Measurements from ENCODE around the gene OR11H7. TPM values are rescaled to one million over a fixed set of nuclear protein-coding genes. Genes with fewer than 3 reads are reported as not detected.

The OR11H7 gene
- total RNA-seq (not detected), polyA plus RNA-seq (ENCODE audit: insufficient read depth, low read depth, low replicate concordance) (not detected)
- long read RNA-seq, donor 1: 0 reads
- long read RNA-seq, donor 2: 0 reads

- intact Hi-C loops (cut with DNase I; ENCODE audit: low total_unique reads): no loop called here
- Histone ChIP-seq H3K36me3 (ENCODE audit: low read depth, missing control alignments) (no peaks in the 10 kb centered on the region), H3K9me3 (no peaks in the 10 kb centered on the region), H3K27ac (no peak within 1 kb of the TSS), H3K4me3 (no peak within 1 kb of the TSS), H3K27me3 (no peaks in the 10 kb centered on the region), H3K4me1 (no peaks in the 10 kb centered on the region)
- DNase-seq: no peak
- 69 to 84% methylated on average over 1 of the region's 1 CpG for WGBS, 2 donors
- TF ChIP-seq POLR2A (IDR thresholded peaks at IDR 0.05): no peak
- TF ChIP-seq CTCF (IDR thresholded peaks at IDR 0.05): no peak
Observed at GRCh38 chr14:20228681-20229080, at the start of gene OR11H7. TSS of gene OR11H7 (plus strand) at chr14:20228981.

GRCh38 chr14:20179218-20179617 is 49.6 kb upstream of the OR11H7 start:
- H3K4me3 ChIP-seq: no peak overlapping the region
- 56 to 65% methylated on average over 5 of the region's 5 CpGs for WGBS, 2 donors

GRCh38 chr14:20179880-20180279 is 48.9 kb upstream of the OR11H7 start:
- Histone ChIP-seq H3K4me3 (no peak overlapping the region), H3K27ac (no peak overlapping the region), H3K9me3 (no peaks in the 10 kb centered on the region), H3K4me1 (no peaks in the 10 kb centered on the region), H3K36me3 (ENCODE audit: low read depth, missing control alignments) (no peaks in the 10 kb centered on the region), H3K27me3 (no peaks in the 10 kb centered on the region)
- TF ChIP-seq POLR2A (IDR thresholded peaks at IDR 0.05) (no peak), CTCF (IDR thresholded peaks at IDR 0.05) (no peak)
- WGBS, 2 donors: 88 to 94% methylated on average over 2 of the region's 2 CpGs
- DNase-seq: no peak
- intact Hi-C loops (cut with DNase I; ENCODE audit: low total_unique reads): no loop called here

More at GRCh38 chr14:20179218-20179617, 49.6 kb upstream of the OR11H7 start:
- Histone ChIP-seq H3K4me1 (no peaks in the 10 kb centered on the region), H3K27ac (no peak overlapping the region), H3K36me3 (ENCODE audit: low read depth, missing control alignments) (no peaks in the 10 kb centered on the region), H3K9me3 (no peaks in the 10 kb centered on the region), H3K27me3 (no peaks in the 10 kb centered on the region)
- intact Hi-C loops (cut with DNase I; ENCODE audit: low total_unique reads): no loop called here
- no peak for TF ChIP-seq POLR2A (IDR thresholded peaks at IDR 0.05)
- TF ChIP-seq CTCF (IDR thresholded peaks at IDR 0.05): no peak
- peak; percentile 19 for DNase-seq

GRCh38 chr14:20180486-20180885 is 48.3 kb upstream of the OR11H7 start:
- no peak for DNase-seq

More at GRCh38 chr14:20180486-20180885, 48.3 kb upstream of the OR11H7 start:
- Histone ChIP-seq H3K36me3 (ENCODE audit: low read depth, missing control alignments) (no peaks in the 10 kb centered on the region), H3K27me3 (no peaks in the 10 kb centered on the region), H3K4me1 (no peaks in the 10 kb centered on the region), H3K9me3 (no peaks in the 10 kb centered on the region), H3K27ac (no peak overlapping the region), H3K4me3 (no peak overlapping the region)
- 68 to 72% methylated on average over 2 of the region's 2 CpGs for WGBS, 2 donors
- intact Hi-C loops (cut with DNase I; ENCODE audit: low total_unique reads): no loop called here
- TF ChIP-seq POLR2A (IDR thresholded peaks at IDR 0.05) (no peak), CTCF (IDR thresholded peaks at IDR 0.05) (no peak)
